Hepatocyte (in vitro differentiated cells): ENCODE data around the gene SLC25A12. TPM values are rescaled to one million over a fixed set of nuclear protein-coding genes. Genes with fewer than 3 reads are reported as not detected.

Source experiments
- DNase-seq: peaks from one replicate; pipeline ENCODE4 v3.0.0-alpha.2; 2016; ENCODE audit warnings: low spot score
- H2AFZ ChIP-seq: fragments of 200-600 bp; sonication (generic); 2 replicates; pipeline ENCODE4 v1.6.0; 2016; ENCODE audit warnings: antibody characterized with exemption, mild to moderate bottlenecking
- H3K27ac ChIP-seq: fragments of 200-600 bp; sonication (generic); 2 replicates; pipeline ENCODE4 v1.5.1; 2016; ENCODE audit warnings: mild to moderate bottlenecking
- H3K27me3 ChIP-seq: fragments of 200-600 bp; sonication (generic); 2 replicates; pipeline ENCODE4 v1.6.1; 2016
- H3K36me3 ChIP-seq: fragments of 200-600 bp; sonication (generic); replicated peaks from 2 replicates; pipeline ENCODE4 v1.5.1; 2016; ENCODE audit warnings: low read depth; ENCODE audit not compliant: insufficient read depth
- H3K4me1 ChIP-seq: fragments of 200-600 bp; sonication (generic); 2 replicates; pipeline ENCODE4 v1.5.1; 2016; ENCODE audit warnings: mild to moderate bottlenecking, moderate library complexity; ENCODE audit not compliant: insufficient read depth
- H3K4me2 ChIP-seq: fragments of 200-600 bp; sonication (generic); 2 replicates; pipeline ENCODE4 v1.6.0; 2016
- H3K4me3 ChIP-seq: fragments of 200-600 bp; sonication (generic); 2 replicates; pipeline ENCODE4 v1.5.1; 2016; ENCODE audit warnings: mild to moderate bottlenecking
- H3K79me2 ChIP-seq: fragments of 200-600 bp; sonication (generic); 2 replicates; pipeline ENCODE4 v1.6.0; 2017; ENCODE audit warnings: mild to moderate bottlenecking
- H3K9me2 ChIP-seq: fragments of 200-600 bp; sonication (generic); replicated peaks from 2 replicates; pipeline ENCODE4 v1.6.0; 2017; ENCODE audit warnings: mild to moderate bottlenecking; ENCODE audit not compliant: insufficient read depth
- H3K9me3 ChIP-seq: fragments of 200-600 bp; sonication (generic); 2 replicates; pipeline ENCODE4 v1.5.1; 2016; ENCODE audit warnings: low read depth, mild to moderate bottlenecking
- H4K20me1 ChIP-seq: fragments of 200-600 bp; sonication (generic); 2 replicates; pipeline ENCODE4 v1.6.0; 2016; ENCODE audit warnings: mild to moderate bottlenecking; ENCODE audit not compliant: insufficient read depth, poor library complexity, severe bottlenecking
- CTCF ChIP-seq: fragments of 200-600 bp; sonication (generic); IDR thresholded peaks from 2 replicates; pipeline ENCODE4 v1.5.1; 2016; ENCODE audit warnings: antibody characterized with exemption, mild to moderate bottlenecking; ENCODE audit not compliant: poor library complexity
- EZH2 ChIP-seq: fragments of 200-600 bp; sonication (generic); IDR thresholded peaks from 2 replicates; pipeline ENCODE4 v1.6.1; 2016; ENCODE audit warnings: antibody characterized with exemption, mild to moderate bottlenecking, borderline replicate concordance
- EZH2phosphoT487 ChIP-seq: fragments of 200-600 bp; sonication (generic); IDR thresholded peaks from one replicate; pipeline ENCODE4 v1.6.1; 2018; ENCODE audit warnings: antibody characterized with exemption, mild to moderate bottlenecking, low read depth, moderate library complexity; ENCODE audit not compliant: unreplicated experiment, severe bottlenecking
- WGBS: methylation state at CpG from one replicate; pipeline ENCODE4 v1.1.6; 2016; ENCODE audit warnings: low lambda C conversion rate; ENCODE audit errors: missing lambda C conversion rate; 5-methylcytosine and 5-hydroxymethylcytosine counted together
- polyA plus RNA-seq: library from polyadenylated mRNA; unstranded; fragments of >200 nt; fragmentation: Nextera tagmentation; extraction: Ambion mirVana; gene quantifications from 2 replicates; pipeline ENCODE4 v1.2.1, GENCODE V29; 2016
- total RNA-seq: library from RNA; depleted of rRNA; stranded (reverse); fragments of >200 nt; gene quantifications from 2 replicates; pipeline ENCODE4 v1.2.3, GENCODE V29; 2014

SLC25A12 gene
- total and polyA plus RNA-seq, 2 experiments from 2014 or later, result 7.1 to 11.1 TPM

DNA sequence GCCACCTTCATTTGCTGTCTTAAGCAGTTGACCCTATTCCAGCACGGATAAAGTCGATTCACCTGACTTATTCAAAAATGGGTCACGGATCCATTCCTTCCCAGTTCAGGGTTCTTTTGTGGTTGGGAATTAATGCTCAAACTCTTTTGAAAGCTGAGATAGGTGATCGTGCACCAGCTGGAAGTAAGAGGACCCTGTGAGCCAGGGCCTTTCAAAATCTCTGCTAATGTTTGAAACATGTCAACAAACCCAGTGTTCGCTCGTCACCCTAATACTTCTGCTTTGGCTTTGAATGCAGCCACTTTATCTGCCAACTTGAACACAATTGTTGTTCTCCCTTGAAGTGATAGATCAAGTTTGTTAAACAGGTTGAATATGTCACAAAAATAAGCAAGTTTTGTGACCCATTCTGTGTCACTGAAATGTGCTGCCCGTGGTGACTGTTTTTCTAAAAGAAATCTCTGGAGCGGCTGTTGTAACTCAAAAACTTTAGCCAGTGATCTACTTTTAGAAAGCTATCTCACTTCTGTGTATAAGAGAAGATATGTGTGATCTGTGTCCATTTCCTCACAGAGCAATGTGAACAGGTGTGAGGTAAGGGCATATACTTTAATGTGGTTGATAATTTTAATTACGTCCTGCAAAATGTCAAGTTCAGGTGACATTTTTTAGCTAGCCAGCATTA is 45.2 kb upstream of the SLC25A12 start:
- DNase-seq, result no peak
- Histone ChIP-seq H2AFZ (no peak overlapping the region), H3K4me2 (no peak overlapping the region), H3K4me3 (no peak overlapping the region), H3K36me3 (no peaks in the 10 kb centered on the region), H3K4me1 (no peaks in the 10 kb centered on the region), H3K9me3 (no peaks in the 10 kb centered on the region), H3K27me3 (no peaks in the 10 kb centered on the region), H3K27ac (no peak overlapping the region), H3K9me2 (no peaks in the 10 kb centered on the region), H3K79me2 (peaks cover 36% of the 10 kb centered on the region), H4K20me1 (no peaks in the 10 kb centered on the region)
- WGBS, result 95% methylated on average over 9 of the region's 9 CpGs
- TF ChIP-seq EZH2 (no peak), EZH2phosphoT487 (no peak)

DNA sequence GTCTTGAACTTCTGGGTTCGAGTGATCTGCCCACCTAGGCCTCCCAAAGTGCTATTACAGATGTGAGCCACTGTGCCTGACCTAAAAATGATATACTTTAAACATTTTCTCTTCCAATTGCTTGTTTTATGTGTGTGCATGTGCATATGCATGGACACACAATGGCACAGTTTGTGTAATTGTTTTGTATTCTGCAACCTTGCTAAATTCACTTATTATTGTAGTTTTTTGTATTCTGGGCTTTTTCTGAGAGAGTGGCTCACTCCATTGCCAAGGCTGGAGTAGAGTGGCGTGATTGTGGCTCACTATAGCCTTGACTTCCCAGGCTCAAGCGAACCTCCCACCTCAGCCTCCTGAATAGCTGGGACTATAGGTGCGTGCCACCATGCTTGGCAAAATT is 36.3 kb upstream of the SLC25A12 start:
- Histone ChIP-seq H4K20me1 (no peaks in the 10 kb centered on the region), H3K27ac (no peak overlapping the region), H3K4me3 (no peak overlapping the region), H3K79me2 (peaks cover 81% of the 10 kb centered on the region), H3K27me3 (no peaks in the 10 kb centered on the region), H3K9me3 (no peaks in the 10 kb centered on the region), H3K36me3 (no peaks in the 10 kb centered on the region), H3K4me2 (no peak overlapping the region), H2AFZ (no peak overlapping the region), H3K9me2 (no peaks in the 10 kb centered on the region), H3K4me1 (no peaks in the 10 kb centered on the region)
- TF ChIP-seq EZH2 (no peak), EZH2phosphoT487 (no peak), CTCF (no peak)
- WGBS, result 99% methylated on average over 4 of the region's 4 CpGs
- no peak for DNase-seq

GRCh38 chr2:171924170-171924942 is 30.3 kb upstream of the SLC25A12 start:
- no peaks in the 10 kb centered on the region for H3K36me3 ChIP-seq
- peak overlapping the region; percentile 94 for H3K27ac ChIP-seq
- no peaks in the 10 kb centered on the region for H3K27me3 ChIP-seq
- no peaks in the 10 kb centered on the region for H3K9me3 ChIP-seq
- WGBS, result 95% methylated on average over 17 of the region's 17 CpGs
- H3K9me2 ChIP-seq, result no peaks in the 10 kb centered on the region
- H3K4me1 ChIP-seq, result peaks cover 9% of the 10 kb centered on the region
- H2AFZ ChIP-seq, result no peak overlapping the region
- no peak overlapping the region for H3K4me3 ChIP-seq
- H4K20me1 ChIP-seq, result no peaks in the 10 kb centered on the region
- H3K4me2 ChIP-seq, result peak overlapping the region; percentile 75
- TF ChIP-seq EZH2 (no peak), EZH2phosphoT487 (no peak), CTCF (no peak)
- peaks cover 59% of the 10 kb centered on the region for H3K79me2 ChIP-seq
- DNase-seq, result no peak

- peaks cover 49% of the 10 kb centered on the region for H3K79me2 ChIP-seq
- H3K4me3 ChIP-seq, result peak overlapping the region; percentile 66
- no peaks in the 10 kb centered on the region for H3K9me3 ChIP-seq
- H3K4me2 ChIP-seq, result peak overlapping the region; percentile 75
- peak overlapping the region; percentile 49 for H2AFZ ChIP-seq
- H4K20me1 ChIP-seq, result no peaks in the 10 kb centered on the region
- no peaks in the 10 kb centered on the region for H3K36me3 ChIP-seq
- H3K9me2 ChIP-seq, result no peaks in the 10 kb centered on the region
- no peaks in the 10 kb centered on the region for H3K27me3 ChIP-seq
- TF ChIP-seq EZH2phosphoT487, result no peak
- no peak for TF ChIP-seq CTCF
- TF ChIP-seq EZH2, result no peak
- WGBS, result 53% methylated on average over 13 of the region's 13 CpGs
- H3K4me1 ChIP-seq, result peaks cover 9% of the 10 kb centered on the region
- DNase-seq, result peak; percentile 19
- peak overlapping the region; percentile 94 for H3K27ac ChIP-seq
Observed at GRCh38 chr2:171923206-171923605, 29.2 kb upstream of the SLC25A12 start.
